Mucosa of stomach (tissue), 1 donor: Measurements from ENCODE around the gene ZBTB48.
A peak's percentile ranks its signal among the peaks of the same experiment; 100 is the strongest.
"Not testable (repeated sequence)": the region's sequence is repeated elsewhere in the genome, so short reads cannot be mapped to it uniquely, and the experiment has no call there.

Experiments used
- H3K27me3 ChIP-seq: one replicate; pipeline ENCODE4 v1.7.0; 2013; ENCODE audit warnings: mild to moderate bottlenecking, low read length; ENCODE audit not compliant: control insufficient read depth, insufficient read depth
- H3K36me3 ChIP-seq: one replicate; pipeline ENCODE4 v1.7.0; 2013; ENCODE audit warnings: low read length; ENCODE audit not compliant: control insufficient read depth, insufficient read depth
- H3K4me1 ChIP-seq: one replicate; pipeline ENCODE4 v1.7.0; 2013; ENCODE audit warnings: mild to moderate bottlenecking, low read length; ENCODE audit not compliant: control insufficient read depth, insufficient read depth
- H3K4me3 ChIP-seq: one replicate; pipeline ENCODE4 v1.7.0; 2013; ENCODE audit warnings: low read length
- H3K9ac ChIP-seq: one replicate; pipeline ENCODE4 v1.7.0; 2013; ENCODE audit warnings: mild to moderate bottlenecking, low read length, moderate library complexity
- H3K9me3 ChIP-seq: one replicate; pipeline ENCODE4 v1.7.0; 2013; ENCODE audit warnings: mild to moderate bottlenecking, low read length, moderate library complexity; ENCODE audit not compliant: control insufficient read depth
- donor health status: Pancreatic carcinoma.

ZBTB48 gene

DNA sequence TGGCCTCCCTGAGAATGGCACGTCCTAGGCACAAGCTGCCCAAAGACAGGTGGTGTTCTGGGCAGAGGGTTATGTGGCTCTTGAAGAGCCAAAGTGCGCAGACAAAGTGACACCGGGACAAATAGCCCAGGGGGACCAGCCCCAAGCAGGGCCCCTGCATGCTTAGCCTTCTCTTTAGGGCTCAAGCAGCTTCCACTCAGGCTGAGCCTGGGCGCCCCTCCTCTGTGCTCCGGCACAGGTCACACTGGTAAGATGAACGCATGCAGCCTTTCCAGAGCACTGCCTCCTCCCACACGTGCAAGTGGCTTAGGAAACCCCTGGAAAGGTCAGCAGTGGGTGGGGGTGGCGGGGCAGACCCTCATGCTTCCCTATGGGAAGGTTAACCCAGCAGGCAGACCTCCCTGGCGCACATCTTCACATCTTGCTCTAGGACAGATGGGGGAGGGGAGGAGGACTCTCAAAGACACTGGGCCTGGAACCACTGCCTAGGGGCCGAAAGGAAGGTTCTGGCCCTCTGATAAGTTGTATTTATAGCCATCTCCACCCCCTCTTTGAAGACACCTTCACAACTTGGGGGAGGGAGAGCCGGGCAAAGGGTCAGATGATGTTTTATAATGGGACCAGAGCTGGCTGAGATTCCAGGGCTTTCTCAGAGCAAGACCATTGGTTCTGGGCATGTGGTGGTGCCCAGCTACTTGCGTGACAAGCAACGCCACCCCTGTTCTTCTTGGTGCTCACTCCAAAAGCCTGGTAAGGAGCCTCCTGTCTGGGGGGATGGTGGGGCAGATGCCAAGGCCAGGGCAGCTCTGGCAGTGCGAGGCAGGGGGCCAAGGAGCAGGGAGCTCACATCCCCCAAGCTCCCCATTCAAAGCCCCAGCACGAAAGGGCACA, 17.3 kb downstream of the ZBTB48 start:
- Histone ChIP-seq H3K4me1 (peaks cover 20% of the 10 kb centered on the region), H3K9ac (no peak overlapping the region), H3K27me3 (no peaks in the 10 kb centered on the region), H3K36me3 (no peaks in the 10 kb centered on the region), H3K9me3 (no peaks in the 10 kb centered on the region), H3K4me3 (no peak overlapping the region)

DNA sequence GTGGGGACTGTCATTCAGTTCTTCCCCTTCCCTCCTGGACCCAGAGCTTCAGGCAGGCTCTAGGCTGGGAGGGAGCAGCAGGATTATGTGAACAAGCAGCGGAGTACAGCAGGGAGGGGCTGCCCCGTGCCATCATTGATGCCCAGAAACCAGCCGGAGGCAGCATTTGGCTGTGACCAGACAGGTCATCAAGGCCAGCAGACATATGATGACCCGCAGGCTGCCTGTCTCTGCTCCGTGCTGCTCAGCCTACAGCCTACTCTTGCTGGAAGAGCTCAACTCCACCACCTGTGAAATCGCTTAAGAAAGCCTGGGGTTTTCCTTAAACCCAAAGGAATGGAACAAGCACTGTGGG, 18.0 kb downstream of the ZBTB48 start:
- Histone ChIP-seq H3K9me3 (no peaks in the 10 kb centered on the region), H3K9ac (no peak overlapping the region), H3K4me1 (peaks cover 20% of the 10 kb centered on the region), H3K27me3 (no peaks in the 10 kb centered on the region), H3K4me3 (no peak overlapping the region), H3K36me3 (no peaks in the 10 kb centered on the region)

DNA sequence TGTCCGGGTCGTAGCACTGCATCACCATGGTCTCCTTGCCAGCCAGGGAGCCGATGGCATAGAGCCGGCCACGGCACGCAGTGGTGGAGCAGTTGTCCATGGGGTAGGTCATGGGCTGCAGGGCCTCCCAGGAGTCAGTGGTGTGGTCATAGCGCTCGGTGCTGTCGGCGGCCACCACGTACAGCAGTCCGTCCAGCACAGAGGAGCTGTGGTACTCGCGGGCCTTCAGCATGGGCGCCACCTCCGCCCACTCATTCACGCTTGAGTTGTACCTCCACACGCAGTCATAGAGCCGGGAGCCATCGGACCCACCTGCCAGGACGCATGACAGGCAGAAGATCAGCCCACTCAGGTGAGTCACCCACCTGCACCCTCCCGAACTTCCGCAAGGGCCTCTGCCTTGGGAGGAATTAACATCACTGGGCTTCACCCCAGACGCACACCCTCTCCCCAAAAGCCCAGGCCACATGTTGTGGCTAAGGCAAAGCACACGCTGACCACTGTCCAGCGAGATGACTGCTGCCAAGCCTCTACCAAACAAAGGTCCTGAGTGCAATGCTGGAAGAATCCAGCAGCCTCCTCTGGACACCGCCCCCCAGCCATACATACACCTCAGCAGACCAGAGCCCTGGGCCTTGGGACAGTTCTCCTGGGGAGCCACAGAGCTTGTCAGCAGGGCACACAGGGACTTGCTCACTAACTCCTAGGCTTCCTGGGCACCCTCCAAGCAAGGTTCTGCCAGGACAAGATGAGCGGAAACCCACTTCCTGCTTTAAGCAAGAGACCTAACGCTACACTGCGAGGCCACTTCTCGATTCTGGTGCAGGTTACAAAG, 19.6 kb downstream of the ZBTB48 start:
- peak overlapping the region; percentile 22 for H3K9ac ChIP-seq
- peaks cover 30% of the 10 kb centered on the region for H3K4me1 ChIP-seq
- H3K27me3 ChIP-seq, result no peaks in the 10 kb centered on the region
- H3K4me3 ChIP-seq, result peak overlapping the region; percentile 24
- no peaks in the 10 kb centered on the region for H3K9me3 ChIP-seq
- no peaks in the 10 kb centered on the region for H3K36me3 ChIP-seq

DNA sequence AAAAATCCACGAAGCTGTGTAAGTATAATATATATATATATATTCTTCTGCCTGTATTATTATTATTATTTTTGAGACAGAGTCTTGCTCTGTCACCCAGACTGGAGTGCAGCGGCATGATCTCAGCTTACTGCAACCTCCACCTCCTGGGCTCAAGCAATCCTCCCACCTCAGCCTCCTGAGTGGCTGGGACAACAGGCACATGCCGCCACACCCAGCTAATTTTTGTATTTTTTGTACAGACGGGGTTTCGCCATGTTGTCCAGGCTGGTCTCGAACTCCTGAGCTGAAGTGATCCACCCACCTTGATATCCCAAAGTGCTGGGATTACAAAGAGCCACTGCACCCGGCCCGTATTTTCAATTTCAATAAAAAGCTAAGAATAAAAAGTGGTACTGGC, 20.2 kb downstream of the ZBTB48 start:
- H3K9me3 ChIP-seq, H3K27me3 ChIP-seq, H3K36me3 ChIP-seq: not testable (repeated sequence)
- peak overlapping the region; percentile 89 for H3K9ac ChIP-seq
- peaks cover 36% of the 10 kb centered on the region for H3K4me1 ChIP-seq
- peak overlapping the region; percentile 82 for H3K4me3 ChIP-seq

DNA sequence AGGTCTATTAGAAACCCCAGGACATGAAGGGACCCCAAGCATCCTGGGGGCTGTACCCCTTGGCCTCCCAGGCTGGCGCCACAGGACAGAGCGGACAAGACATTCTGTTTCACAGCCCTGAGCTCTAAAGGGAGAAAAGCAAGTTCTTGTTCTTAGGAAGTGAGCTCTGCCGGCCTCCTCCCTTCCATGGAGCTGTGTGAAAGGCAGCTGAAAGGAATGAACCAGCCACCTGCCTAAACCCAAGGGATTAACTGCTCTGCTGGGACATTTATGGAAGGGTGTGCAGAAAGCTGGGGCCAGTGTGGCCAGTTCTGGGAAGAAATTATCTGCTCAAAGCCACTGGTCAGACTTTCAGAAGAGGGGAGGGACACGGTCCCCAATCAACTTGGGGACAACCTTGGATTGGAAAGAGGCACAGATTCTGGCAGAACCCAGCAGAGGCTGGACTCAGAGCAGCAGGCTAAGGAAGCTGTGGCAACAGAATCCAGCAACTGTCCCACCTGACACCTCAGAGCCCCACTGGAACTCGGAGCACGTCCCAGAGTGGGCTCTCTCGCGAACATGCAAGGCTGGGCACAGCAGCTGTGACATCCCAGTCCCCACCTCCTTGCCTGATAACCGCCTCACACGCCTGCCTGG, 20.7 kb downstream of the ZBTB48 start:
- peaks cover 36% of the 10 kb centered on the region for H3K4me1 ChIP-seq
- no peaks in the 10 kb centered on the region for H3K36me3 ChIP-seq
- H3K9ac ChIP-seq, result peak overlapping the region; percentile 89
- no peaks in the 10 kb centered on the region for H3K27me3 ChIP-seq
- peak overlapping the region; percentile 82 for H3K4me3 ChIP-seq
- no peaks in the 10 kb centered on the region for H3K9me3 ChIP-seq

DNA sequence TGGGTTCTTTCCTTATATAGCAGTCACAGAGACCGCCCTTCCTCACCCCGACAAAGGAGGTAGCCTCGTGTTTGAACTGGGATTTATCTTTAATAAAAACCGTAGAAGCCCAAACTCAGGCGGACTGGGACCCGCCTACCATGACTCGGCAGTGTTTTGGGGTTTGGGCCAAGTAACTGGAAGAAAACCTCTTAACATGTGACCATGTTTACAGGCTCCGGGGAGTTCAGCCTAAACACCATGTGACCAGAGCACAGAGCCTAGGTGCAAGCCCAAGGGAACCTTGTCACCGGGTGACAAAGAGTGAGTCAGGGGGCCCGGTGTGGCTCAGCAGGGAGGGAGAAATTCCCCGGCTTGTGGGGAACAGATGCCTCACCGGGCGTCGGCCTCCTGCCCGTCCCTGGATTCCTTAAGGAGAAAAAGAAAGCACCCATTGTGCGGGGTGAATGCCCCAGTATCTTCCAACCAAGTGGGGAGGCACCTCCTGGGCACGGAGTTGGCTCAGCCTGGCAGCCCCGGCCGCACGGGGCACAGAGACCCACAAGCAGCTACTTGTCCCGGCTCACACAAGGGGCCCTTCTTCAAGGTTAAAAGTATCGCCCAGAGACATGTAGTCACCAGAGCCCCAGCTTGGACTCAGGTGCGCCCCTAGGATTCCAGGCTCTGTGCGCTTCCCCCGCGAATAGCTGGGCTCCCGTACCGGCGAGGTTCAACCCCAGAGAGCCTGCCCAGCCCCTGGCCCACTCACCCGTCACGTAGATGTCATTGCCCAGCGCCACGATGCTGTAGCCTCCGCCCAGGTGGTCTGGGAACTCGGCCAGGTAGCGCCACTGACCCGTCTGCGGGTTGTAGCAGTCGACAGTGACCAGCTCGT, 21.5 kb downstream of the ZBTB48 start:
- Histone ChIP-seq H3K36me3 (no peaks in the 10 kb centered on the region), H3K4me1 (peaks cover 36% of the 10 kb centered on the region), H3K27me3 (no peaks in the 10 kb centered on the region), H3K4me3 (peak overlapping the region; percentile 82), H3K9ac (peak overlapping the region; percentile 89), H3K9me3 (no peaks in the 10 kb centered on the region)

DNA sequence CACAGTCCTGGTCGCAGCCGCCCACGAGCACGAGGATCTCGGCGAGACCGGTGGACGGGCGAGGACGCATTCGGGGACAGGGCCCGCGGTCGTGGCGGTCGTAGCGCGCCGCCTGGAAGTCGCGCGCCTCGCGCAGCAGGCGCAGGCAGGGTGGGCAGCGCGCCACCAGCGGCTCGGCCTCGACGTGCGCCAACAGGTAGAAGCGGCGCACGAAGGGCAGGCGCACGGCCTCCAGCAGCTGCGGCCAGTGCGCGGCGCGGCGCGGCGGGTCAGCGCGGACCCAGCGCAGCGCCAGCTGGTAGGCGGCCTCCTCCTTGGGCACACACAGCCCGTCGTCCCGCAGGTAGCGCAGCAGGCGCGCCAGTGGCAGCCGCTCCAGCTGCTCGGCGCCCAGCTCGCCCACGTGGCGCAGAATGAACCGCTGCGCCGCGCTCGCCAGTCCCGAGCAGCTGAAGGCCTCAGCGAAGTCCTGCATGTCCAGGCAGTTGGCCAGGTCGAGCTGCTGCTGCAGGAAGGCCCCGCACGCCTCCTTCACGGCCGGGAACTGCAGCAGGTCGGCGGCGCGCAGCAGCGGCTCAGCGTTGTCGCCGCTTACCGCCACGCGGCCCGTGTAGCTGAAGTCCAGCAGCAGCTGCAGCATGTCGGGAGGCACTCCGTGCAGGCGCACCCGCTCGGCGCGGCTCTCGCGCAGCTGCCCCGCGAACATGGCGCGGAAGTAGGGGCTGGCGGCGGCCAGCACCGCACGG, 22.3 kb downstream of the ZBTB48 start:
- peak overlapping the region; percentile 89 for H3K9ac ChIP-seq

DNA sequence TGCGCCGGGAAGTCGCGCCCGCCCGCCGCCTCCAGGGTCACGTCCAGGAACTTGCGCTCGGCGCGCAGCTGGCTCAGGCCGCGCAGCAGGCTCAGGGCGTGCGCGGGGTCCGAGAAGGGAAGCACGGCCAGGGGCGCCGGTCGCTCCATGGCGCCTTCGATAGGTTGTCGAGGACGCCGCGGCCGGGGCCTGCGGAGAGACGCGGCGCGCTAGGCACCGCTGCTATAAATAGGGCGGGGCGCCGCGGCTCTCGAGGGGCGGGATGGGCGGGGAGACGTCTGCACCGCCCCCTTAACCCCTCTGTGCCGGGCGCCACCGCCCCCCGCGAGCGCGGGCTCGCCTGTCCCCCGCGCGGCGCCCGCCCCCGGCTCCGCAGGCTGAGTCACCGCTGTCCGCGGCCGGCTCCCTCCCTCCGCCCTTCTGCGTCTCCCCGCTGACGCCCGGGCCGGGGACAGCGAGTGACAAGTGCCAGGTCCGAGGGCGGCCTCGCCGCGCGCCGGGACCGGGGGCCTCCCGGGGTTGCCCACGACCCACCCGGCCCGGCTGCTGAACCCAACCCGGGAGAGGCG, 23.0 kb downstream of the ZBTB48 start, which contains the start of gene KLHL21:
Gene KLHL21, minus strand, starts transcription at position 201 of the 569 bp plus-strand sequence. Its CDS starts 52 bp downstream, at position 149.
- Histone ChIP-seq H3K27me3 (no peaks in the 10 kb centered on the region), H3K4me3 (peak within 1 kb of the TSS; percentile 82), H3K4me1 (peaks cover 36% of the 10 kb centered on the region), H3K9ac (peak within 1 kb of the TSS; percentile 91), H3K36me3 (no peaks in the 10 kb centered on the region), H3K9me3 (no peaks in the 10 kb centered on the region)

More for the DNA sequence above, 22.3 kb downstream of the ZBTB48 start:
- Histone ChIP-seq H3K27me3 (no peaks in the 10 kb centered on the region), H3K4me3 (peak overlapping the region; percentile 82), H3K9me3 (no peaks in the 10 kb centered on the region), H3K4me1 (peaks cover 36% of the 10 kb centered on the region), H3K36me3 (no peaks in the 10 kb centered on the region)

DNA sequence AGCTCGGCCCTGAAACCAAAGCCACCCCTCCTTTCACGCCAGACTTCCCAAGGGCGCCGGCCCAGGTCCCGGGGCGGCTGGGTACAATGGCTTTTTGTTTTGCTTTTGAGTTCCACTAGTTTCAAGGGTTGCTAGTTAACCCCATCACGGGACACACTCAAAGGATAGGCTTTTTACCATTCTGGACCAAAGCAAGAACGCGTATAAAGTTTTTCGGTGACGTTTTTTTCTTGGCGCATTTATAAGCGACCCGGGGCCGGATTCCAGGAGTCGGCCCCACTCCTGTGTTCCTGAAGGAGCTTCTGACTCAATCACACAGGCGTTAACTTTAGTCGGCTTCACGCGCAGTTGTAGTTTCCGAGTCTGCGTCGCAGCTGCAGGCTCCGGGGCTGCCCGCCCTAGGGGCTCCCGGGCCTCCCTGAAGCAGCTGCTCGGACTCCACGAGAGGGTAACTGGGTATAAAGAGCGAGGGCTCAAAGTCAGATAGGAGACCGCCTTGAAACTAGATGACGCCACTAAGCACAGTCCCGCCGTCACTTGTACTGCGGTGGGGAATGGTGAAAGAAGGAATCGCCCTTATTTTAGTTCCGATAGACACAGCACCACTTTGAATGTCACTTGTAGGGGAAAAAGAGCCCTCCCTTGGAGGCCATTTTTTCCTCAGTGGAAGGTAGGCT, 23.6 kb downstream of the ZBTB48 start:
- Histone ChIP-seq H3K9me3 (no peaks in the 10 kb centered on the region), H3K4me1 (peaks cover 36% of the 10 kb centered on the region), H3K27me3 (no peaks in the 10 kb centered on the region), H3K4me3 (peak overlapping the region; percentile 74), H3K9ac (peak overlapping the region; percentile 91), H3K36me3 (no peaks in the 10 kb centered on the region)

DNA sequence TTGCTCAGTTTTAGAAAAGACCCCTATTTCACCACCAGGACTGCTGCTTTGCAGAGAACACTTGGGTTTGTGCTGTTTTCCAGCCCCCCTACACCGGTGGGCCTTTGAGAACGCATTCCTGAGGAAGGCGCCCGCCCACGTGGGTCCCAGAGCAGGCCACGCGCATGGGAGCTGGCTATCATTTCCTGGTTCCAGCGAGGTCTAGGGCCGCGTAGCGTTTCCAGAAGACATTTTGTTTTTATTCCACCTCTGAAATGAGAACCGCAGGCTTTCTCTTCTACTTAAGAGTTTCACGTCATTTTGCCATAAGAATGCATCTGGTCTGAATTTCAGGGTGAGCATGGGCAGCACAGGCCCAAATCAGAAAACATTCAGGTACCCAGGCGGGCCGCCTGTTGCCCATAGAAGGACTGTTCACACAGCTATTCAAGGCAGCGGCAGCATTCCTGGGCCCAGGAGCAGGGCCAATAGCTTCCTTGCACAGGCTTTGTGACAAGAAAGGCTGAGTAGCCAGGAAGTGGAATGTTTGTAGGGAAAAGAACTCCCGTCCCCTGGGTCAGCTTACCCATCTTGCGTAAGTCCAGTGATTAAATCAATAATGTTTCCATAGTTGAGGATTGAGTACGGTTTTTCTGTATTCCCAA, 24.2 kb downstream of the ZBTB48 start:
- peaks cover 32% of the 10 kb centered on the region for H3K4me1 ChIP-seq
- peak overlapping the region; percentile 91 for H3K9ac ChIP-seq
- no peaks in the 10 kb centered on the region for H3K27me3 ChIP-seq
- no peaks in the 10 kb centered on the region for H3K36me3 ChIP-seq
- H3K4me3 ChIP-seq, result peak overlapping the region; percentile 74
- no peaks in the 10 kb centered on the region for H3K9me3 ChIP-seq
